K562 (cell line): ENCODE results near the gene GALNT12. TPM values are rescaled to one million over a fixed set of nuclear protein-coding genes. Genes with fewer than 3 reads are reported as not detected.

Experiments
- CTCFL ChIP-seq: IDR thresholded peaks from 2 replicates; pipeline ENCODE4 v1.6.1; 2011; ENCODE audit warnings: borderline replicate concordance, low read depth, mild to moderate bottlenecking, moderate library complexity, low read length; ENCODE audit not compliant: insufficient read depth, poor library complexity, severe bottlenecking
- RAD21 ChIP-seq, 2 experiments: fragments of 250-450 bp in 1 of 2; fragments of 450-650 bp in 1 of 2; sonication (Bioruptor Pico) in 1 of 2; formaldehyde crosslinking in 1 of 2; IDR thresholded peaks in 1 of 2; conservative IDR thresholded peaks in 1 of 2; 2 replicates each; pipeline versions ENCODE4 v1.4.0 to v1.8.0; 2020 to 2022; ENCODE audit warnings: mild to moderate bottlenecking in 2 of 2, moderate library complexity in 1 of 2
- SMARCE1 ChIP-seq: fragments of 450-650 bp; IDR thresholded peaks from 2 replicates; pipeline ENCODE4 v1.7.1; 2016; ENCODE audit warnings: mild to moderate bottlenecking
- STAG1 ChIP-seq: sonication (generic); formaldehyde crosslinking; IDR thresholded peaks from 2 replicates; pipeline ENCODE4 v1.5.0; 2020; ENCODE audit warnings: missing genetic modification reagents, borderline replicate concordance
- XRCC5 ChIP-seq: fragments of 200-400 bp; formaldehyde crosslinking; IDR thresholded peaks from 2 replicates; pipeline ENCODE4 v1.6.1; 2017; ENCODE audit warnings: low read depth, mild to moderate bottlenecking, low read length
- polyA plus RNA-seq, 8 experiments: library from polyadenylated mRNA; depleted of rRNA in 4 of 8; stranded (reverse) in 5 of 8; unstranded in 3 of 8; fragments of >200 nt; fragmentation: Nextera tagmentation in 2 of 8; fragmentation: Illumina TruSeq in 1 of 8; extraction: Ambion mirVana in 2 of 8; extraction: Trizol in 1 of 8; gene quantifications; 2 replicates each; pipeline versions ENCODE4 v1.2.1 to v1.2.3, GENCODE V29; 2011 to 2014; ENCODE audit warnings: inconsistent platforms in 1 of 8, missing spikeins in 1 of 8
- total RNA-seq, 7 experiments: library from RNA; depleted of rRNA in 6 of 7; stranded (reverse); fragments of >200 nt in 6 of 7; fragmentation: Illumina TruSeq in 2 of 7; extraction: Trizol in 2 of 7; gene quantifications; 2 replicates each; pipeline versions ENCODE4 v1.2.1 to v1.2.3, GENCODE V29; 2011 to 2021; ENCODE audit warnings: low replicate concordance in 1 of 7
- TF ChIP-seq, protein P1 (sequence below), 2 experiments: fragments of 450-650 bp; IDR thresholded peaks; 2 replicates each; pipeline ENCODE4 v1.6.1; 2016; ENCODE audit warnings: mild to moderate bottlenecking in 2 of 2, borderline replicate concordance in 1 of 2, low read depth in 1 of 2, moderate library complexity in 1 of 2
- TF ChIP-seq, protein P2 (sequence below), 3 experiments: fragments of 200-800 bp in 1 of 3; sonication (Bioruptor generic) in 1 of 3; sonication (generic) in 1 of 3; formaldehyde crosslinking in 1 of 3; IDR thresholded peaks; 2 replicates each; pipeline versions ENCODE4 v1.6.1 to v1.8.0; 2016 to 2022; ENCODE audit warnings: mild to moderate bottlenecking in 2 of 3, missing compliant biosample characterization in 2 of 3, missing genetic modification characterization in 2 of 3, missing genetic modification reagents in 1 of 3

GALNT12 gene
- total and polyA plus RNA-seq, 9 of the 15 experiments (the other 6 are each of a cell fraction or from before 2014, with no cell fraction given): 29.7 to 82.9 (median 44.2) TPM

DNA sequence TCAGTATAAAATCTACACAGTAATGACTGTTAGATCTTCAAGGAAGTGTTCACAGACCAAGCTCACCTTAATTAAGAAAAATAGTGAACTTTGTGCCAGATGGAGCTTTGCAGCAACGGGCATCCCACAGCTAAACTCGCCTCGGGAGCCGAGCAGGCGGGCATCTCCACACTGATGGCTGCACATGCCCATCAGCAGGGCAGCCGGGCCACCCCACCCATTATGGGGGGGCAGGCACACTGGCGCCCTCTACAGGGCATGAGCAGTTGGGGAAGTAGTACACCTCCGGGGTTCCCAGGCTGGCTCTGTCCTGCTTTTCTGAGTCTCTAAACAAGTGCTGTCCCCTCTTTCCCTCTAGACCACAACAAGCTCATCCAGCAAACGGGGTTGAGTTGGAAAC lies 32.7 kb upstream of the GALNT12 start (continued):
- TF ChIP-seq, protein P1, sequence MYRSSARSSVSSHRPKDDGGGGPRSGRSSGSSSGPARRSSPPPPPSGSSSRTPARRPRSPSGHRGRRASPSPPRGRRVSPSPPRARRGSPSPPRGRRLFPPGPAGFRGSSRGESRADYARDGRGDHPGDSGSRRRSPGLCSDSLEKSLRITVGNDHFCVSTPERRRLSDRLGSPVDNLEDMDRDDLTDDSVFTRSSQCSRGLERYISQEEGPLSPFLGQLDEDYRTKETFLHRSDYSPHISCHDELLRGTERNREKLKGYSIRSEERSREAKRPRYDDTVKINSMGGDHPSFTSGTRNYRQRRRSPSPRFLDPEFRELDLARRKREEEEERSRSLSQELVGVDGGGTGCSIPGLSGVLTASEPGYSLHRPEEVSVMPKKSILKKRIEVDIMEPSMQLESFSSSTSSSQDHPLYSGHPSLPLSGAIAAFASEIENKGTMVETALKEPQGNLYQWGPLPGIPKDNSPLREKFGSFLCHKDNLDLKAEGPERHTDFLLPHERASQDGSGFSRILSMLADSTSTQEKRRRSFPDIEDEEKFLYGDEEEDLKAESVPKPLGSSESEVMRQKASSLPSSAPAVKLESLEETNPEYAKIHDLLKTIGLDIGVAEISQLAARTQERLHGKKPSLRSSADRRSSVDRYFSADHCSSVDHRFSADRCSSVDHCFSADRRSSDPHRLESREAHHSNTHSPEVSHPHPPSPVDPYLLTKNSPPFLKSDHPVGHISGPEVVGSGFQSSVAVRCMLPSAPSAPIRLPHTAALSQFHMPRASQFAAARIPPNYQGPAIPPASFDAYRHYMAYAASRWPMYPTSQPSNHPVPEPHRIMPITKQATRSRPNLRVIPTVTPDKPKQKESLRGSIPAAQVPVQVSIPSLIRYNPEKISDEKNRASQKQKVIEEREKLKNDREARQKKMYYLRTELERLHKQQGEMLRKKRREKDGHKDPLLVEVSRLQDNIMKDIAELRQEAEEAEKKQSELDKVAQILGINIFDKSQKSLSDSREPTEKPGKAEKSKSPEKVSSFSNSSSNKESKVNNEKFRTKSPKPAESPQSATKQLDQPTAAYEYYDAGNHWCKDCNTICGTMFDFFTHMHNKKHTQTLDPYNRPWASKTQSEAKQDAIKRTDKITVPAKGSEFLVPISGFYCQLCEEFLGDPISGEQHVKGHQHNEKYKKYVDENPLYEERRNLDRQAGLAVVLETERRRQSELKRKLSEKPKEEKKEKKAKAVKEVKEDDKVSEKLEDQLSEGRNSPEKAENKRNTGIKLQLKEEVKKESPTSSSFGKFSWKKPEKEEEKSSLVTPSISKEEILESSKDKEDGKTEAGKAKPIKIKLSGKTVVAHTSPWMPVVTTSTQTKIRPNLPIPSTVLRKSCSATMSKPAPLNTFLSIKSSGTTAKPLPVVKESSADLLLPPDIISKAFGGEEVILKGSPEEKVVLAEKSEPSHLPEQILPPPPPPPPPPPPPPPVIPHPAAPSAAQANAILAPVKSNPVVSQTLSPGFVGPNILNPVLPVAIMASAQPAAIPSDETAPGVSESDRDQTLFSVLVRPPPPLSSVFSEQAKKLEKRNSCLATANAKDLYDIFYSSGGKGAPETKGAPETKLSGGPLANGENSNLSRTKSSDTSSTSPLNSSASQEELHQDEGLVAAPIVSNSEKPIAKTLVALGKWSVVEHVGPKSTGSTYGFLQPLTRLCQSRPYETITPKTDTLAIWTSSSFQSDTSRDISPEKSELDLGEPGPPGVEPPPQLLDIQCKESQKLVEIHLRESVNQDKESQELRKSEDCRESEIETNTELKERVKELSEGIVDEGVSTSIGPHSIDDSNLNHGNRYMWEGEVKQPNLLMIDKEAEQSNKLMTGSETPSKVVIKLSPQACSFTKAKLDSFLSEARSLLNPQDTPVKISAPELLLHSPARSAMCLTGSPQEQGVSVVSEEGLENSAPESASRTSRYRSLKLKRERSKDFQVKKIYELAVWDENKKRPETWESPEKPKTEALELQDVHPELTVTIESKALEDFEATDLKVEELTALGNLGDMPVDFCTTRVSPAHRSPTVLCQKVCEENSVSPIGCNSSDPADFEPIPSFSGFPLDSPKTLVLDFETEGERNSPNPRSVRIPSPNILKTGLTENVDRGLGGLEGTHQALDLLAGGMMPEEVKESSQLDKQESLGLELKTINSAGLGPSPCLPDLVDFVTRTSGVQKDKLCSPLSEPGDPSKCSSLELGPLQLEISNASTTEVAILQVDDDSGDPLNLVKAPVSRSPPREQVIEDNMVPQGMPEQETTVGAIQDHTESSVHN (IDR thresholded peaks at IDR 0.05; ENCODE audit: borderline replicate concordance in 1 of 2, low read depth in 1 of 2): no peak
- TF ChIP-seq CTCFL: peak; percentile 83
- TF ChIP-seq STAG1 (CRISPR knock-in tag): no peak
- TF ChIP-seq RAD21 (CRISPR knock-in tag; conservative IDR thresholded peaks at IDR 0.05 in 1 of 2, IDR thresholded peaks at IDR 0.05 in 1 of 2): peak; percentile 5 to 47; a peak in 2 of 4 replicates
- TF ChIP-seq XRCC5: 0 out of 2 replicates have a peak, but pooled peaks have one; percentile 72
- TF ChIP-seq SMARCE1: no peak
- TF ChIP-seq, protein P2, sequence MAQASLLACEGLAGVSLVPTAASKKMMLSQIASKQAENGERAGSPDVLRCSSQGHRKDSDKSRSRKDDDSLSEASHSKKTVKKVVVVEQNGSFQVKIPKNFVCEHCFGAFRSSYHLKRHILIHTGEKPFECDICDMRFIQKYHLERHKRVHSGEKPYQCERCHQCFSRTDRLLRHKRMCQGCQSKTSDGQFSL (CRISPR knock-in tag; IDR thresholded peaks at IDR 0.05): peak; percentile 100
- TF ChIP-seq, protein P2 (tag; IDR thresholded peaks at IDR 0.05): peak in 1 of 2 experiments; percentile 89; a peak in 2 of 4 replicates
